Measurements from ENCODE around the gene RAVER2.

GRCh38 chr1:64880449-64880848 is 135.6 kb downstream of the RAVER2 start:
- no peak for TF ChIP-seq CTCF (IDR thresholded peaks at IDR 0.05)
- TF ChIP-seq ZFX (IDR thresholded peaks at IDR 0.05; ENCODE audit: borderline replicate concordance), result no peak
